ENCODE data around the gene MTA1.

The MTA1 gene

DNA sequence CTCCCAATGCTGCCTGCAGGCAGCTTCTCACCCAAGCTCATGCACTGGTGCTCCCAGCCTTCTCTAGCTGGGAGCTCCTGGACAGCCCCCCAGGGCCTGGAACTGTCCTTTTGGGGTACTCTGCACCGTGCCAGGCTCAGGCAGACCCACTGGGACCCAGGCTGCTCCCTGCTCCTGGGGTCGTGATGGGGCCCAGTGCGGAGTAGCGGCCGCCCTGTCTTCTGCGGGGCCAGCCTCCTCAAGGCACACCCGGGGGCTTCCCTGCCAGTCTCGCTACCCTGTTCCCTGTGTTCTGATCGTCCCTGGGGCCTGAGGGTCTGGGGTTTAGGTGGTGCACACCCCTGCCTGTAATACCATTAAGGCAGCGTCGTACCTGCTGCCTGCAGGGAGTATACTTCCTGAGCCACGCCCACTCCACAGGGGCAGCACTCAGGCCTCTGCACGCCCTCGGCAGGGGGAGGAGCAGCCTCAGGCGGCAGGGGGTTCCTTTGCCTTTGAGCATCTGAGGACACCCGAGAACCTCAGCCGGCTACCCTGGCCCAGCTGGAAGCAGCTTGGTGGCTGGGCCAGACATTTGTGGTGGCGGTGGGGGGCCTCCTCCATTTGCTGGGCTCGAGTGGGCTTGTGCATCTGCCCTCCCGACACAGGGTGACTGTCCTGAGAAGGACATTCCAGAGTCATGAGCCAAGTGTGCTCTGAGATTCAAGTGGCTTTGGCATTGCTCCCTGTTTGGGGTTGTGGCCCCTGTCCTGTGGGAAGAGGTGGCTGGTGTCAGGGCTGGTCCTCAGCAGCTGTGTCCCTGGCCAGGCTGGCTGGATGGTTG, 45.8 kb downstream of the MTA1 start:
- DNase-seq (ENCODE audit: low spot score): no peak

DNA sequence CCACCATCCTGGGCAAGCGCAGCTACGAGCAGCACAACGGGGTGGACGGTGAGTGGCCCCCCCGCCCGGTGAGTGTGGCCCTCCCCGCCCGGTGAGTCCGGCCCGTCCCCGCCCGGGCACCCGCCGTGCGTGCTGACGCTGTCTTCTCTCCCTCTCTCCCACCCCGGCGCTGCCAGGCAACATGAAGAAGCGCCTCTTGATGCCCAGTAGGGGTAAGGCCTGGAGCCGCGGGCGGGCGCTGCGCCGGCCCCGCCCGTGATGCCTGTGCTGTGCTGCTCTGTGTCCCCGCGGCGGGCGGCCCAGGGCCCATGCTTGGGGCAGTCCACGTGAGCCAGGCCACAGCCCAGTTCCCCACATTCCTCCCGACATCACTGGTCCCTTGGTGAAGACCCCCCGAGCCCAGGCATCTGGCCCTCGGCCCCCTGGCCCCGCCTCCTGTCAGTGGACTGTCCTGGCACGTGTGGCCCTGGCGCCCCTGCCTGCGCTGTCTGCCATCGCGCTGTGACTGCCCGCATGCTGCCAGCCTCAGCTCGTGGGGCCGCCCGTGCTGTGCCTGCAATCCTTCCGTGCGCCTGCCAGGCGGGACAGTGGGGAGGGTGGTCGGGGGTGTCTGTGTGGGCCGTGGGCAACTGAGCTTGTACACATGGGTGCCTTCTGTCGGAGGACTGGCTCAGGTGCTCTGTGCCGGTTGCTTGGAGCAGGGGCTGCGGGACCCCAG, 47.1 kb downstream of the MTA1 start:
- no peak for DNase-seq (ENCODE audit: low spot score)

- DNase-seq (ENCODE audit: low spot score): no peak
Observed at GRCh38 chr14:105467249-105467941, 47.8 kb downstream of the MTA1 start.

- DNase-seq (ENCODE audit: low spot score): no peak
Observed at GRCh38 chr14:105467942-105468471, 48.4 kb downstream of the MTA1 start.

DNA sequence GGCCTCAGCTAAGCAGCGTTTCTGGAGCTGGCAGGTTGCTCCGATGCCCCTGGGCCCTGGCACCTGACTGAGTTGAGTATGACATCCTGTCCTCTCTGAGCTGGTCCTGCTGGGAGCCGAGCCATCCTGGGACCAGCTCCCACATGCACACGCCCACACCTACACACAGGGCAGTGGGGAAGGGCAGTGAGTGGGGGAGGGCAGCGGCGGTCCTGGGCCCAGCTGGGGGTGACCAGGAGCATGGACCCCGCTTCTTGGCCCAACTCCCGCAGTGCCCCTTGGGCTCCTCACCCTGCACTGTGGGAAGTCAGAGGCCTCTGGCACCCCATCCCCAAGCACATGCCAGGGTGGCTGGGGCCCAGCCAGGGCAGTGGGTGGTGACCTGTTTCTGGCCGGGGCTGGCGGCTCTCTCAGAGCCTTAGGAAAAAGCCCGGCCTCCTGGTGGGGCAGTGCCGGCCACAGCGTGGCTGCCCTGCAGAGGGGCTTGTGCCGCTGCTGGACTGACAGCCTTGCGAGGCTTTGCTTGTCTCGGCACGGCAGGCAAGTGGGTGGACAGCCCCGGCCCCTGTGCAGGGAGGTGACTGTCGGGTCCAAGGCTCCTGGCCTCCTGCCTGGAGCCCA, 49.1 kb downstream of the MTA1 start:
- no peak for DNase-seq (ENCODE audit: low spot score)

- no peak for DNase-seq (ENCODE audit: low spot score)
Observed at GRCh38 chr14:105469456-105470349, 50.1 kb downstream of the MTA1 start.

DNA sequence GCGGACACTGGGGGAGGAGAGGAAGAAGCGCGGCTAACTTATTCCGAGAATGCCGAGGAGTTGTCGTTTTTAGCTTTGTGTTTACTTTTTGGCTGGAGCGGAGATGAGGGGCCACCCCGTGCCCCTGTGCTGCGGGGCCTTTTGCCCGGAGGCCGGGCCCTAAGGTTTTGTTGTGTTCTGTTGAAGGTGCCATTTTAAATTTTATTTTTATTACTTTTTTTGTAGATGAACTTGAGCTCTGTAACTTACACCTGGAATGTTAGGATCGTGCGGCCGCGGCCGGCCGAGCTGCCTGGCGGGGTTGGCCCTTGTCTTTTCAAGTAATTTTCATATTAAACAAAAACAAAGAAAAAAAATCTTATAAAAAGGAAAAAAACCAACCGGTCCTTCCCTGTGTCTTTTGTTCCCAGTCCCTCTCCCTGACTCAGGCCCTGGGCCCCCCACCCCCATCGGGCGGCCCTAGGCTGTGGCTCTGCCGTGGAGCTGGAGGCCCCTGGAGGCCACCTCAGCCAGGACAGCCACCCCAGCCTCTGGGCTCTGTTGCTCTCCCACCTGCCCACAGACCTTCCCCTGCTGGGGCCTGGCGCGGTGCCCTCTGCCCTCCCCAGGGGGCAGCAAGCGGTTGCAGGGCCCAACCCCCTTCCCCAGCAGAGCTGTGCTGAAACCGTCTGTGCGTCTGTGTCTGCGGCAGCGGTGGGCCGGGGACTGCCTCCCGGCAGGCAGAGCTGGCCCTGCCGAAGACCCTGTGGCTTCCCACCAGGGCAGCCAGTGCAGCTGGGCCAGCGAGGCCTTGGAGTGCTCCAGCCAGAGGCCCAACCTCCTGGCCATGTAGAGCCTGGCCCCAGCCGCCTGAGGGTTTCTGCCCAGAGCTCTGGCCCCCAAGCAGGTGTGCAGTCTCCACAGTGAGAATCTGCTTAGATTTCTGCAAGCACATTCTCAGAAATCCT, 51.0 kb downstream of the MTA1 start:
- no peak for DNase-seq (ENCODE audit: low spot score)

DNA sequence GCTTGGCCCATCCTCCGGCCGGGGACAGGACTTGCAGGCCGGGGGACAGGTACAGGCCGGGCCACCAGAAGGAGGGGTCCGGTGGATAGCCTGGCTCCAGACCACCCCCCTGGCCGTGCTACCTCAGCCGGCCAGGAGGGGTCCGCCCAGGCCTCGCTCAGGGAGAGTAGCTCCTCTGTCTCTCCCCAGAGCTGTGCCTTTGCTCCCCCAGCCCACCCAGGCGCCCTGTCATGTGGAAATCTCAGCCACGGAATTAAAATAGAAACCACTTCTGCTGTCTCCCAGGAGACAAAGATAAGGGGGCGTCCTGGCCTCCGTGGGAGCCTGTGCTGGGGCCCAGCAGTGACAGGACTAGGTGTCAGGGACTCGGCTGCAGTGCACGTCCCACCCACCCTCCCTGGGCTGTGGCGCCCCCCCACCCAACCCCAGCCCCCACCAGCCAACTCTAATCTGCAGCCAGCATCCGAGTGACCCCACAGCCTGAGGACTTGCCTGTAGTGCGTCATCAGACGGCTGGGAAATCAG, 51.7 kb downstream of the MTA1 start:
- DNase-seq (ENCODE audit: low spot score): no peak

- no peak for DNase-seq (ENCODE audit: low spot score)
Observed at GRCh38 chr14:105471823-105472485, 52.3 kb downstream of the MTA1 start.

DNA sequence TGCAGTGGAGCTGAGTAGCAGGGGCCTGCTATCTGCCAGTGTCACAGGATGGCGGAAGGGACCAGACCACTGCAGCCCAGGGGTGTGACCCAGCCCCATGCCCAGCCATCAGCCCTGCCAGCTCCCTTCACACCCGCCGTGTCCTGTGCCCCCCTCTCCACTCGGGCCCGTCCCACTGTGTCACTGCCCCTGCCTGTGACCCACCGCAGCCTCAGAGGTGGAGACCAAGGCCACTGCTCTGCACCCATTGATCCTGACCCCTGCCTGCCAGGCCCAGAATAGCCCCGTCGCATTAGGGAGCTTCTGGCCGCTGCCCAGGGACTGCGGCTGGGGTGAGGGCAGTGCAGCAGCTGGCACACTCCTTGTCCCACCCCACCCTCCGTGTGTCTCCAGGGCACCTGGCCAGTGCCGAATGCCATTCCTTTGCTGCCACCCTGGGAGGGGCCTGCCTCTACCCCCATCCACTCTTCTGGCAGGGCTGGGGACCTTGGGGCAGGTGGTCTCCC, 52.9 kb downstream of the MTA1 start:
- DNase-seq (ENCODE audit: low spot score): no peak

DNA sequence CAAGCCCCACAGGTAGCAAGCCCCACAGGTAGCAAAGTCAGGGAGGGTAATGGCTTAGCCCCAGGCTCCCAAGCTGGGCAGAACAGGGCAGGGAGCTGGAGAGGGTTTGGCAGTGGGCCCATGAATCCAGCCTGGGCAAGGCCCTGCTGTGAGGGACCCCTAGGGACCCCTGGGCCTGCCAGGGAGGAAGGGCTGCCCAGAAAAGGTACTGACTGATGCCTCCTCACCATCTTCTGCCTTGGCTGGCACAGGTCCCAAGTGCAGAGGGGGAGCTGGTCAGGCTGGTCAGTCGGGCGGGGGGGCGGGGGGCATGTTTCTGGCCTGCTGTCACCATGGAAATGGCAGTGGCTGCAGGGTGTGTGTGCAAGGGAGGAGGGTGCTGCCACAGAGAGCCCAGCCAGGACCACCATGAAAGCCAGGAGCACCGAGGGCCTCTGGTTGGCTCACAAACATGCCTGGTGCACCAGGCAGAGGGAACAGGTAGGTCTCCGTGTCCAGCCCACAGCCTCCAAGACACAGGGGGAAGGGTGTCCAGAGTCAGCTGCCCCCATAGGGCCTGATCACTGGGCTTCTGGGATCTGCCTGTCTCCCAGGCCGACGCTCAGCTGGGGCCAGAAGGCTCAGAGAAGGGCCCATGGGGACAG, 53.5 kb downstream of the MTA1 start:
- DNase-seq (ENCODE audit: low spot score): no peak

- DNase-seq (ENCODE audit: low spot score): no peak
Observed at GRCh38 chr14:105473677-105474482, 54.3 kb downstream of the MTA1 start.

DNA sequence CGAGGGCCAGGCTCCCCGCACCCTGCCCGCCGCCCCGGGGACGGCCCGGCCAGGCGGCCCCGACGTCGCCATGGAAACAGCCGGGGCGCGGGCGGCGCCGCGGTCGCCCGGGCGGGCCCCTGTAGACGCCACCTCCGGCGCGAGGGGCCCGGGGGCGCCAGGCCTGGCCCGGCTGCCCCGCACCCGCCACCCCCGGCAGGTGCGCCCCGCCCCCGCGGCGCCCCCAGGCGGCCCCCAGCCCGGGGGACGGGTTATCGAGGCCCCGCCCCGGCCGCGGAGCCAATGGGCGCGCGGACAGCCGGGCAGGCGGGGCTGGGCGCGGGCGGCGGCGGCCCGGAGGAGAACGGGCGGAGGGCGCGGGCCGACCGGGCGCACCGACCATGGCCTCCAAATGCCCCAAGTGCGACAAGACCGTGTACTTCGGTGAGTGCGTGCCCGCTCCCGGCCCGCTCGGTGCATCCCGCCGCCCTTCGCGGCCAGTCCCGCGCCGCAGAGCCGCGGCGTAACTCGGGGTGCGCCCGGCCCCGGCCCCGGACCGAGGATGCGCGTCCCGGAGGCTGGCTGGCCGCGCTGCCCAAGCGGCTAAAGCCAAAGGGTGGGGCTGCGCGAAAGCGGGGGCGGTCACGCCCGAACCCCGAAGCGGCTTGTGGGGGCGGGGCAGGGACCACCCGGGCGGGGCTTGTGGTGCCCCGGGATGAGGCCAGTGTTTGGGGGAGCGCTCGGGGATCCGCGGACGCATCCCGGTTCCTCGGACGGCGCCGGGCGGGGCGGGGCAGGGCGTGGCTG, 55.0 kb downstream of the MTA1 start, which contains the start of gene CRIP2:
Gene CRIP2 (plus strand): TSS at position 339 of the 786 bp plus-strand sequence. CDS start 42 bp downstream, at position 381.
- no peak for DNase-seq (ENCODE audit: low spot score)

DNA sequence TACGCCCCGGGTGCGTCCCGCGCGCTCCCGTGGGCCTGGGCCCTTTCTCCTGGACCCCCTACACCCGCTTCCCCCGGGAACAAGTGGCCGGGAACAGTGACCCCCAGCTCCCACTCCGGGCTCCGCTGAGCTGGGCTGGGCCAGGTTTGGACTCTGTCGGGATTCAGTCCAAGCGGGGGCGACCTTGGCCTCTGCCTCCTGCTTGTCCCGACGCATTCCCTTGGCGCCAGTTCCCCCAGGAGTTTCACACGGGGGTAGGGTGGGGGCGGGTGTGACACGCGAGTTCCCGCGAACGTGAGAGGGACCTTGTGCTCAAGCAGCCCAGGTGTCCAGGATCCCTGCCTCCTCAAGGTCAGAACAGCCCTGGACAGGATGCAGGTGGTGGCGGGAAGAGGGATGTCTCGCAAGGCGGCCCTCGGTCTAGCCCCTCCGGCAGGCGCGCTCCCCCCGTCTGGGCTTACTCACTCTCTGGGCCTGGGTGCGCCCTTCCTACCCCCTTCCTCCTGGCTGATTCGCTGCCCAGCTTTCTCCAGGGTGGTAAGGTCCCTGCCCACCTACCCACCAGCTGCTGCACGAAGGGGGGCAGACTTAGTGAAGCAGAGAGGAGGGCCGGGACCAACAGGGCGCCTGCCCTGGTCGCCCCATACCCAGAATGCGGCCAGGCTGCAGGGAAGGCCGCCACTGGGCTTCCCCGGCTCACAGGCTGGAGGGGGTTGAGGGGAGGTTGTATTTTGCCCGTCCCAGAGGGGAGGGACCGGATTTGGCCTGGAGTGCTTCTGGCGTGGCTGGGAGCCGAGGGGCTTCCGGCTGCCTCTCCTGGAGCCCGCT, 55.9 kb downstream of the MTA1 start:
- no peak for DNase-seq (ENCODE audit: low spot score)

DNA sequence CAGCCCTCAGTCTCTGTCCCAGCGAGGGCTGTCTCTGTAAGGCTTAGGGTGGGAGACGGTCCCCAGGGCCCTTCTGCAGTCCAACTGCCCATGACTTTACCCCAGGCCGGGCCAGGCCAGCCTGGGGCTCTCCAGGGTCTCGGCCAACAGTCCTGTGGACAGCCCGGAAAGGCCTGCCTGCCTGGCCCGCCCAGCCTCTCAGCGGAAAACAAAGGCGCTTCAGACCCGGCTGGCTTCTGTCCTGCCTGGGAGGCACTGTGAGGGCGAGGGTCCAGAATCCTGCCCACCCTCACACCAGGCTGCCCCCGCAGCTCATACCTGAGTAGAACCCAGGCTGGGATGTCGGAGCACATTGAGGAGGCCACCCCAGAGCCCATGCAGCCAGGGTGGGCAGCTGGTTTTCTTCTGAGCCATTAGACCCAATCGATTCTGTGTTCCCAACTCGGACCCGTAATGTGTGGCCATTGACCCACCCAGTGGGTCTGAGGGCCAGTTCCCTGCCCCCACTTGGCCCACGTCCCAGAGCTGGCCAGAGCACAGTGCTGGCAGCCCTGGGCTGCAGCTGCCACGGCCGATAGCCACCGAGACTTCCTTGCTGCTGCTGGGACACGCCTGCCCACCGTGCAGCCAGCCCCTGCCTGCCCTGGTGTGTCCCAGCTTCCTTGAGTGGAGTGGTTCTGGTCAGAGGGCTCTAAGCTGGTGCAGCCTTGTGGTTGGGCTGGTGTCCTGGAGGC, 56.6 kb downstream of the MTA1 start:
- DNase-seq (ENCODE audit: low spot score): peak; percentile 88
